GM12874 (cell line): ENCODE results near the gene SLC6A17.

Experiments used
- TF ChIP-seq, protein P1 (sequence below): IDR thresholded peaks from 2 replicates; pipeline ENCODE4 v1.5.1; 2011; ENCODE audit warnings: low read depth, mild to moderate bottlenecking, control low read depth, low read length, moderate library complexity; ENCODE audit not compliant: insufficient read depth

Gene SLC6A17

GRCh38 chr1:110233861-110234260 lies 83.6 kb downstream of the SLC6A17 start:
- TF ChIP-seq, protein P1, sequence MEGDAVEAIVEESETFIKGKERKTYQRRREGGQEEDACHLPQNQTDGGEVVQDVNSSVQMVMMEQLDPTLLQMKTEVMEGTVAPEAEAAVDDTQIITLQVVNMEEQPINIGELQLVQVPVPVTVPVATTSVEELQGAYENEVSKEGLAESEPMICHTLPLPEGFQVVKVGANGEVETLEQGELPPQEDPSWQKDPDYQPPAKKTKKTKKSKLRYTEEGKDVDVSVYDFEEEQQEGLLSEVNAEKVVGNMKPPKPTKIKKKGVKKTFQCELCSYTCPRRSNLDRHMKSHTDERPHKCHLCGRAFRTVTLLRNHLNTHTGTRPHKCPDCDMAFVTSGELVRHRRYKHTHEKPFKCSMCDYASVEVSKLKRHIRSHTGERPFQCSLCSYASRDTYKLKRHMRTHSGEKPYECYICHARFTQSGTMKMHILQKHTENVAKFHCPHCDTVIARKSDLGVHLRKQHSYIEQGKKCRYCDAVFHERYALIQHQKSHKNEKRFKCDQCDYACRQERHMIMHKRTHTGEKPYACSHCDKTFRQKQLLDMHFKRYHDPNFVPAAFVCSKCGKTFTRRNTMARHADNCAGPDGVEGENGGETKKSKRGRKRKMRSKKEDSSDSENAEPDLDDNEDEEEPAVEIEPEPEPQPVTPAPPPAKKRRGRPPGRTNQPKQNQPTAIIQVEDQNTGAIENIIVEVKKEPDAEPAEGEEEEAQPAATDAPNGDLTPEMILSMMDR, result no peak

DNA sequence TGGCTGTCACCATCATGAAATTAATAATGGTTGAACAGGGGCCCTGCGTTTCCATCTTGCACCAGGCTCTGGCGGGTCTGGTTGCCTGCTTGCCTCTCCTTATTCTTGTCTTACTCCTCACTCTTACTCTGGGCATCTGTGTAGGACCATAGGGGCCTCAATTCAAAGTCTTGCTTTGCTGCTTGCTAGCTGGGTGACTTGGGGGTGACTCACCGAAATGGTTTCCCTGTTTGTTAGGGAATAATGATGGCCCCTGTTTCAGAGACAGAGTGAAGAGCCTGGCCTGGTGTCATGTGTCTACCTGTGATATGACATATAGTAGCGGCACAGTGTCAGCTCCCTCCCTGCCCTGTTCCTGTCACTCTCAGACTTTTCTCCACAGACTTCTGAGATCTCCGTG lies 84.4 kb downstream of the SLC6A17 start:
- TF ChIP-seq, protein P1, result no peak

GRCh38 chr1:110235181-110235833 lies 85.0 kb downstream of the SLC6A17 start:
- TF ChIP-seq, protein P1, result no peak

DNA sequence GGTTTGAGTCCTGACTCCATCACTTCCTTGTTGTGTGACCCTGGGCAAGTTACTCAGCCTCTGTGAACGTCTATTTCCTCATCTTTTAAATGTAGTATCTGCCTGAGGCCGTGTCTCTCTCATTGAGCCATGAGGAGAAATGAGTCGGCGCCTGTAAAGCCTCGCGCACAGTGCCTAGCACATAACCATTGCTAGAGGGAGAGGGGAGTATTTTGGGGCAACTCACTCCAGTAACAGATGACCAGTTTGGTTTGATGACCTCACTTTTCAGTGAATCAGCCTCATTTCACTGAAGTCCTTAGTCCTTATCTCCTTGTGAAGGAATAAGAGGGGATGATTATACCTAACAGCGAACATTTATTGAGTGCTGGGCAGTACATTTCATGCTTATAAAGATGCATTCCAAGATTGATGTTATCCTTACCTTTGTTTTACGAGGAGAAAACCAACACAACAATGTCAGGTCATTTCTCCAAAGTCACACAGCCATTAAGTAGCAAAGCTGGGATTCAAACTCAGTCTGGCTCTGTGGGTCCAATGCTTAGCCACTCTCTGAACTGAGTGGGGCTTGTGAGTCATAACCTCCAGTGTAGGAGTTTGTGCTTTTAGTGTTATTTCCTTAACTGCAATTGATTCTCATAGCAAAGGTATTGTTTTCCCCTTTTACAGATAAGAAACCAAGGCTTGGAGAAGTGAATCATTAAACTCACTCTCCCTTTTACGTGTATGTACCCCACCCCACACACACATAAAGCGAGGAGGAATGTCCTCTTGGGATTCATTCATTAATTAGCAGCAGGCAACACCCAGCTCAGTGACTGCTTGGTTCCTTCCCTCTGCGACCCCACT lies 85.8 kb downstream of the SLC6A17 start:
- TF ChIP-seq, protein P1, result no peak

- TF ChIP-seq, protein P1, result no peak
Measured at GRCh38 chr1:110237386-110238152, 87.3 kb downstream of the SLC6A17 start.

DNA sequence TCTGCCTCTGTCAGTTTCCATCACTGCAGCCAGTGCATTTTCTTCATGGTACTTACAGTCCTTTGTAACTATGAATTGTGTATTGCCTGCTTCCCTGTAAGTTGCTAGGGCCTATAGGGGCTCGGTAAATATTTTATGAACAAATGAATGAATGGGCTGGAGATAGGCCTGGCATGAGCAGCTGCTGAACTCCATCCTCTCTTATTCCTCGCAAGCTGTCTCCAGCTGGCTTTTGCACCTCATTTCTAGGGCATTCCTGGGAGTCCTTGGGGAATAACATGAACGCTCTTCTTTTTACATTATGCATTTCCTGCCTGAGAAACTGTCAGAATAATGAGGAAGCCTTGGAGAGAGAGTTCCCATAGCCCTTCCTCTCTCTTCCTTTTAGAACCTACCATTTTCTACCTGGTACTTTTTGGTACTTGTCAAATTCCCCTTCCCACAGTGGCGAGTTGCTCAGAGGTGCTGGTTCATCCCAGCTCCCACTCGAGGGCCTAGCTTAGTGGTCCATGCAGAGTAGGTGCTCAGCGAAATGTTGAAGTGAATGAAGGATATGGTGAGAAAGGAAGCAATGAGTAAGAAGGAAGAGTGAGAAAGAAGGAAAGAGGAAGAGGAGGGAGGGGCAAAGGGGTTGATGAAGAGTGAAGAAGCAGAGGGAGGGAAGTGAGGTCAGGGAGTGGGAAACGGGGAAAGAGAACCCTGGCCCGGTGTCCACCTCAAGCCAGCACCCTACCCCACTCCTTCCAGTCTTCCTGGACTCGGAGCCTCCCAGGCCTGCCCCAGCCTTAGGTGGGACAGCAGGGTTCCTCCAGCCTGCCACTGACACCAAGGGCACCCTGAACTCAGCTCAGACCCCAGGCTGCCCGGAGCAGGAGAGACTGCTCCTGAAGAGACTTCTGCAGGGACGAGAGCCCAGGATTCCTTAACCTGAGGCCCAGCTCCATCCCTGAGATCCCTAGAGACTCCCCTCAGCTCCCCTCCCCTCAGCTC lies 89.4 kb downstream of the SLC6A17 start:
- TF ChIP-seq, protein P1, result no peak
